GM12878 (cell line): ENCODE data around the gene FGD3. TPM values are rescaled to one million over a fixed set of nuclear protein-coding genes. Genes with fewer than 3 reads are reported as not detected.
A peak's percentile ranks its signal among the peaks of the same experiment; 100 is the strongest.

Experiments
- ATAC-seq: fragments of 200-7000 bp; cut with Tn5 transposase; 3 replicates; pipeline ENCODE4 v1.9.1; 2020; ENCODE audit warnings: mild to moderate bottlenecking, moderate library complexity
- Bru-seq: library from RNA; stranded (reverse); fragments of 400-500 nt; gene quantifications from one replicate; lab custom pipeline; 2021; lab: Mats Ljungman, UMichigan
- BruChase-seq, 2 experiments: library from RNA; stranded (reverse); fragments of 400-500 nt; gene quantifications; one replicate each; lab custom pipeline; 2021; lab: Mats Ljungman, UMichigan
- BruUV-seq: library from RNA; stranded (reverse); fragments of 400-500 nt; replicated peaks from 2 replicates; lab custom pipeline; 2021; lab: Mats Ljungman, UMichigan
- CTCF ChIA-PET: fragments of 300-600 bp; sonication (Branson Sonifier 250); formaldehyde crosslinking; extraction: SDS; loops from one replicate; lab custom pipeline; 2021; ENCODE audit warnings: inconsistent platforms; lab: Yijun Ruan, JAX
- POLR2A ChIA-PET: fragments of 350-600 bp; formaldehyde crosslinking; extraction: SDS; loops from one replicate; lab custom pipeline; 2021; ENCODE audit warnings: inconsistent platforms; lab: Charles Lee
- RAD21 ChIA-PET: fragments of 300-600 bp; sonication (Branson Sonifier 250); formaldehyde crosslinking; loops from one replicate; lab custom pipeline; 2023; ENCODE audit warnings: antibody characterized with exemption; ENCODE audit not compliant: unreplicated experiment; lab: Charles Lee
- SMC1A ChIA-PET: fragments of 300-600 bp; sonication (Branson Sonifier 250); formaldehyde crosslinking; loops from one replicate; lab custom pipeline; 2023; ENCODE audit not compliant: unreplicated experiment, uncharacterized antibody; lab: Charles Lee
- DNase-seq: peaks from one replicate; pipeline ENCODE4 v3.0.0-alpha.2; 2011; ENCODE audit warnings: low read depth, low spot score
- FAIRE-seq: peaks from 3 replicates; lab custom pipeline; 2011; peaks lifted over from hg19 to GRCh38; lab: Jason Lieb, UNC
- H2AFZ ChIP-seq: 2 replicates; pipeline ENCODE4 v1.6.0; 2011; ENCODE audit warnings: low read depth, low read length, control low read depth; ENCODE audit not compliant: control insufficient read depth
- H3K27ac ChIP-seq: 2 replicates; pipeline ENCODE4 v1.5.1; 2011; ENCODE audit warnings: control low read depth; ENCODE audit not compliant: control insufficient read depth, insufficient read depth
- H3K27me3 ChIP-seq, 2 experiments: replicated peaks in 1 of 2; 2 replicates each; pipeline versions ENCODE4 v1.6.0 to v1.6.1; 2011; ENCODE audit warnings: low read length in 1 of 2; ENCODE audit not compliant: control insufficient read depth in 2 of 2, insufficient read depth in 2 of 2
- H3K36me3 ChIP-seq, 2 experiments: 2 replicates each; pipeline ENCODE4 v1.5.1; 2011; ENCODE audit warnings: low read length in 1 of 2; ENCODE audit not compliant: control insufficient read depth in 2 of 2, insufficient read depth in 2 of 2
- H3K4me1 ChIP-seq: 2 replicates; pipeline ENCODE4 v1.6.1; 2011; ENCODE audit warnings: mild to moderate bottlenecking, low read length, moderate library complexity, mixed read lengths; ENCODE audit not compliant: control insufficient read depth, insufficient read depth
- H3K4me2 ChIP-seq: 2 replicates; pipeline ENCODE4 v1.6.0; 2011; ENCODE audit warnings: control low read depth; ENCODE audit not compliant: control insufficient read depth, insufficient read depth
- H3K4me3 ChIP-seq: fragments of 200-600 bp; sonication (generic); 2 replicates; pipeline ENCODE4 v1.5.1; 2016
- H3K79me2 ChIP-seq: 2 replicates; pipeline ENCODE4 v1.6.0; 2011; ENCODE audit warnings: low read length; ENCODE audit not compliant: control insufficient read depth, insufficient read depth
- H3K9ac ChIP-seq: 2 replicates; pipeline ENCODE4 v1.8.0; 2011; ENCODE audit warnings: low read length, control low read depth, mixed read lengths; ENCODE audit not compliant: control insufficient read depth, insufficient read depth
- H3K9me3 ChIP-seq: replicated peaks from 3 replicates; pipeline ENCODE4 v1.5.1; 2011; ENCODE audit warnings: mild to moderate bottlenecking, low read length; ENCODE audit not compliant: control insufficient read depth, insufficient read depth
- H4K20me1 ChIP-seq: 2 replicates; pipeline ENCODE4 v1.6.0; 2011; ENCODE audit not compliant: control insufficient read depth, insufficient read depth
- EZH2 ChIP-seq: IDR thresholded peaks from 2 replicates; pipeline ENCODE4 v1.6.1; 2012; ENCODE audit warnings: low read depth, mild to moderate bottlenecking, control low read depth, inconsistent platforms, low read length, borderline replicate concordance; ENCODE audit not compliant: control insufficient read depth
- MEF2B ChIP-seq: fragments of 450-650 bp; IDR thresholded peaks from 2 replicates; pipeline ENCODE4 v1.6.1; 2018; ENCODE audit warnings: mild to moderate bottlenecking, moderate library complexity; ENCODE audit not compliant: partially characterized antibody, poor library complexity, severe bottlenecking
- MTA2 ChIP-seq: fragments of 450-650 bp; IDR thresholded peaks from 2 replicates; pipeline ENCODE4 v1.6.1; 2016; ENCODE audit warnings: low read depth, mild to moderate bottlenecking, moderate library complexity
- SUZ12 ChIP-seq: fragments of 200-600 bp; sonication (generic); IDR thresholded peaks from one replicate; pipeline ENCODE4 v1.6.1; 2018; ENCODE audit warnings: antibody characterized with exemption, mild to moderate bottlenecking; ENCODE audit not compliant: unreplicated experiment
- TCF7 ChIP-seq: IDR thresholded peaks from 2 replicates; pipeline ENCODE4 v1.6.1; 2014; ENCODE audit warnings: antibody characterized with exemption, borderline replicate concordance
- ZNF207 ChIP-seq: fragments of 450-650 bp; IDR thresholded peaks from 2 replicates; pipeline ENCODE4 v1.6.1; 2014; ENCODE audit warnings: antibody characterized with exemption, mild to moderate bottlenecking, borderline replicate concordance
- WGBS: methylation state at CpG from one replicate; pipeline ENCODE4 v1.1.6; 2016; ENCODE audit warnings: low lambda C conversion rate; ENCODE audit not compliant: insufficient replicate concordance, insufficient coverage; ENCODE audit errors: missing lambda C conversion rate; 5-methylcytosine and 5-hydroxymethylcytosine counted together
- in situ Hi-C: fragments of 300-500 bp; cut with MboI; formaldehyde crosslinking; loops from 9 replicates; pipeline ENCODE4 v1.14.3; 2018; ENCODE audit warnings: mixed read lengths
- intact Hi-C: fragments of 100-400 bp; cut with micrococcal nuclease; formaldehyde crosslinking; loops from one replicate; pipeline ENCODE4 v1.14.2; 2022; ENCODE audit not compliant: unreplicated experiment
- long read RNA-seq, 2 experiments: library from polyadenylated mRNA; unstranded; transcript quantifications; one replicate each; pipeline ENCODE4 v2.0.0, GENCODE V29; 2019 to 2020
- polyA minus RNA-seq, 3 experiments: library from RNA; depleted of rRNA, polyadenylated mRNA; stranded (reverse); fragments of >200 nt; gene quantifications; 2 replicates each; pipeline ENCODE4 v1.2.3, GENCODE V29; 2011
- polyA plus RNA-seq, 11 experiments: library from polyadenylated mRNA; depleted of rRNA in 4 of 11; unstranded in 6 of 11; stranded (reverse) in 5 of 11; fragments of >200 nt; fragmentation: Nextera tagmentation in 4 of 11; fragmentation: Illumina TruSeq in 1 of 11; extraction: Ambion mirVana in 4 of 11; extraction: Trizol in 1 of 11; gene quantifications; 1 replicate in 1 of 11; 2 replicates in 10 of 11; pipeline versions ENCODE4 v1.2.1 to v1.2.3, GENCODE V29; 2011 to 2016; ENCODE audit warnings: inconsistent platforms in 2 of 11, missing spikeins in 2 of 11, low read depth in 1 of 11
- total RNA-seq, 4 experiments: library from RNA; depleted of rRNA in 3 of 4; stranded (reverse); fragments of >200 nt in 3 of 4; fragmentation: Illumina TruSeq in 1 of 4; extraction: Trizol in 1 of 4; gene quantifications; 2 replicates each; pipeline versions ENCODE4 v1.2.1 to v1.2.3, GENCODE V29; 2013 to 2021
- TF ChIP-seq, protein P1 (sequence below): IDR thresholded peaks from 2 replicates; pipeline ENCODE4 v1.6.1; 2012; ENCODE audit warnings: low read depth, low read length, improper control_type of control experiment
- TF ChIP-seq, protein P2 (sequence below): IDR thresholded peaks from 2 replicates; pipeline ENCODE4 v1.6.1; 2012; ENCODE audit warnings: low read depth, low read length, improper control_type of control experiment

Gene FGD3, protein sequence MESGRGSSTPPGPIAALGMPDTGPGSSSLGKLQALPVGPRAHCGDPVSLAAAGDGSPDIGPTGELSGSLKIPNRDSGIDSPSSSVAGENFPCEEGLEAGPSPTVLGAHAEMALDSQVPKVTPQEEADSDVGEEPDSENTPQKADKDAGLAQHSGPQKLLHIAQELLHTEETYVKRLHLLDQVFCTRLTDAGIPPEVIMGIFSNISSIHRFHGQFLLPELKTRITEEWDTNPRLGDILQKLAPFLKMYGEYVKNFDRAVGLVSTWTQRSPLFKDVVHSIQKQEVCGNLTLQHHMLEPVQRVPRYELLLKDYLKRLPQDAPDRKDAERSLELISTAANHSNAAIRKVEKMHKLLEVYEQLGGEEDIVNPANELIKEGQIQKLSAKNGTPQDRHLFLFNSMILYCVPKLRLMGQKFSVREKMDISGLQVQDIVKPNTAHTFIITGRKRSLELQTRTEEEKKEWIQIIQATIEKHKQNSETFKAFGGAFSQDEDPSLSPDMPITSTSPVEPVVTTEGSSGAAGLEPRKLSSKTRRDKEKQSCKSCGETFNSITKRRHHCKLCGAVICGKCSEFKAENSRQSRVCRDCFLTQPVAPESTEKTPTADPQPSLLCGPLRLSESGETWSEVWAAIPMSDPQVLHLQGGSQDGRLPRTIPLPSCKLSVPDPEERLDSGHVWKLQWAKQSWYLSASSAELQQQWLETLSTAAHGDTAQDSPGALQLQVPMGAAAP
- total RNA-seq (2013; cell fraction: nucleolus; rRNA removed): 34.8 and 36.0 TPM in 2 replicates
- total RNA-seq (2014; rRNA removed): 12.4 and 13.5 TPM in 2 replicates
- total RNA-seq (2014; rRNA removed; fragmentation: Illumina TruSeq; extraction: Trizol): 6.6 and 6.9 TPM in 2 replicates
- 13.2 and 14.4 TPM in 2 replicates for total RNA-seq (2021)
- 5.3 TPM for polyA plus RNA-seq (2011; ENCODE audit: low read depth)
- 9.0 and 18.1 TPM in 2 replicates for polyA plus RNA-seq (2011; rRNA removed)
- polyA plus RNA-seq (2011; cell fraction: cytosol; rRNA removed): 22.6 and 28.7 TPM in 2 replicates
- 57.1 and 62.8 TPM in 2 replicates for polyA plus RNA-seq (2011; cell fraction: nucleus; rRNA removed)
- 12.7 and 15.4 TPM in 2 replicates for polyA plus RNA-seq (2012)
- 2.9 and 6.3 TPM in 2 replicates for polyA plus RNA-seq (2014; fragmentation: Illumina TruSeq; extraction: Trizol)
- polyA plus RNA-seq (2014; fragmentation: Nextera tagmentation; extraction: Ambion mirVana): 1 to 10 TPM in 1 of 2 experiments, under 1 TPM in 1; 0.26 to 1.2 TPM
- 13.2 and 14.0 TPM in 2 replicates for polyA plus RNA-seq (2014; rRNA removed)
- 10 to 100 TPM; 12.4 to 12.8 TPM for polyA plus RNA-seq (2016; fragmentation: Nextera tagmentation; extraction: Ambion mirVana)
- polyA minus RNA-seq (2011; rRNA and poly(A)+ RNA removed): 14.0 and 32.9 TPM in 2 replicates
- polyA minus RNA-seq (2011; cell fraction: cytosol; rRNA and poly(A)+ RNA removed): 10.2 and 12.8 TPM in 2 replicates
- polyA minus RNA-seq (2011; cell fraction: nucleus; rRNA and poly(A)+ RNA removed): 15.8 and 24.4 TPM in 2 replicates
- Bru-seq, nascent RNA: percentile 73 among the genes with signal in this experiment
- BruChase-seq, experiment 1, labeled RNA remaining after a 6-hour chase: percentile 69 among the genes with signal in this experiment
- BruChase-seq, experiment 2, labeled RNA remaining after a 2-hour chase: percentile 64 among the genes with signal in this experiment
- long read RNA-seq, experiment 1, transcript FGD3-205 (18 exons, 3,057 nt): major isoform, 8 of 18 reads
- long read RNA-seq, experiment 1, partial matches to known transcripts: 4 of 18 reads
- long read RNA-seq, experiment 1, other reads (novel, unspliced or antisense): 4 of 18 reads
- long read RNA-seq, experiment 2, partial matches to known transcripts: 2 of 9 reads
- long read RNA-seq, experiment 2, other reads (novel, unspliced or antisense): 3 of 9 reads

DNA sequence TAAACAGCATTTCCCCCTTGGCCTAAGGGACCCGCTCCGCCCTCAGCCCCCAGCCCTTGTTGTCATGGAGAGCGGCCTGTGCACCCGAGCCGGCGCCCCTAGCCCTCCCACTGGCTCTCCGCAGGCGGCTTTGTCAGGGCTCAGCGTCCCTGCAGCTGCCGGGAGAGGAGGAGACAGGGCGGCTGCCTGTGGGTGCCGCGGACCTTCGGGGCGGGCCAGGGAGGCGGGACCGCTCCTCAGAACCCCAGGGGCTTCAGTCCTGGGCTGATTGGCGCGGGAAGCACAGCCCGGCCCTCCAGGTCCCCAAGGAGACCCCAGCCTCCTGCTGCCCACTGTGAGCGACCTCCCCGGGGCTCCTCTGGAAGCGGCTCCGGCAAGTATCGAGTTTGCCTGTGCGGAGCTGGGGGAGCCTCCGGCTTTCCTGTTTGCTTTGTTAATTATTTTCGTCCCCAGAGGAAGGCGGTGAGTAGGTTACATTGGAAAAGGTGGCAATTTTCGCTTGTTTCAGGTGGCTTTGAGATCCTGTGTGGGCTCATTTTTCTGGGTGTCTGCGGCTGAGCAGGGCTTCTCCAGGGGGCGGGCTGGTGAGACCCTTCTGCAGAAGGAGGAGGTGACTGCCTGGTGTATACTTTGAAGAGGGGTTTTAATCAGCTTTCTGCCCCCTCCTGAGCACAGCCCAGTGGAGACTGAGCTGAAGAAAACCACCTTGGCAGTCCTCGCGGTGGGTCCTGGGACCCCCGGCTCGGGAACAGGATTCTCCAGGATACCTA is at the start of gene FGD3:
Gene FGD3 (plus strand): TSS at position 256 of the 770 bp plus-strand sequence. CDS start 28,734 bp downstream, outside the sequence.
- ATAC-seq (peak; percentile 27; the same call in 1 of the 3 replicates), DNase-seq (no peak), FAIRE-seq (no peak)
- RAD21 ChIA-PET: no interaction called here
- Histone ChIP-seq H3K27me3 (peaks cover 11 to 16% of the 10 kb centered on the region in 2 experiments), H3K9ac (no peak within 1 kb of the TSS), H3K27ac (no peak within 1 kb of the TSS), H3K4me2 (no peak within 1 kb of the TSS), H2AFZ (no peak within 1 kb of the TSS), H3K9me3 (no peaks in the 10 kb centered on the region; the same call in 2 of the 3 replicates), H3K79me2 (no peaks in the 10 kb centered on the region), H3K4me3 (no peak within 1 kb of the TSS), H3K36me3 (no peaks in the 10 kb centered on the region), H3K4me1 (no peaks in the 10 kb centered on the region), H4K20me1 (no peaks in the 10 kb centered on the region)
- CTCF ChIA-PET: no interaction called here
- POLR2A ChIA-PET: no interaction called here
- intact Hi-C loops (no loop called here), in situ Hi-C loops (no loop called here)
- no TSS peak for BruUV-seq
- 18% methylated on average over 32 of the region's 36 CpGs for WGBS
- SMC1A ChIA-PET: no interaction called here
- TF ChIP-seq SUZ12 (no peak), EZH2 (0 out of 2 replicates have a peak, but pooled peaks have one; percentile 54), TCF7 (no peak), MTA2 (no peak), ZNF207 (no peak), MEF2B (no peak)
- TF ChIP-seq, protein P1, sequence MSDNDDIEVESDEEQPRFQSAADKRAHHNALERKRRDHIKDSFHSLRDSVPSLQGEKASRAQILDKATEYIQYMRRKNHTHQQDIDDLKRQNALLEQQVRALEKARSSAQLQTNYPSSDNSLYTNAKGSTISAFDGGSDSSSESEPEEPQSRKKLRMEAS: no peak
- TF ChIP-seq, protein P2, sequence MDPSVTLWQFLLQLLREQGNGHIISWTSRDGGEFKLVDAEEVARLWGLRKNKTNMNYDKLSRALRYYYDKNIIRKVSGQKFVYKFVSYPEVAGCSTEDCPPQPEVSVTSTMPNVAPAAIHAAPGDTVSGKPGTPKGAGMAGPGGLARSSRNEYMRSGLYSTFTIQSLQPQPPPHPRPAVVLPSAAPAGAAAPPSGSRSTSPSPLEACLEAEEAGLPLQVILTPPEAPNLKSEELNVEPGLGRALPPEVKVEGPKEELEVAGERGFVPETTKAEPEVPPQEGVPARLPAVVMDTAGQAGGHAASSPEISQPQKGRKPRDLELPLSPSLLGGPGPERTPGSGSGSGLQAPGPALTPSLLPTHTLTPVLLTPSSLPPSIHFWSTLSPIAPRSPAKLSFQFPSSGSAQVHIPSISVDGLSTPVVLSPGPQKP: no peak
